ENCODE data around the gene TFEC. TPM values are rescaled to one million over a fixed set of nuclear protein-coding genes. Genes with fewer than 3 reads are reported as not detected.

TFEC gene
- total RNA-seq, 1 donor from 2014 or later: 4.7 TPM

DNA sequence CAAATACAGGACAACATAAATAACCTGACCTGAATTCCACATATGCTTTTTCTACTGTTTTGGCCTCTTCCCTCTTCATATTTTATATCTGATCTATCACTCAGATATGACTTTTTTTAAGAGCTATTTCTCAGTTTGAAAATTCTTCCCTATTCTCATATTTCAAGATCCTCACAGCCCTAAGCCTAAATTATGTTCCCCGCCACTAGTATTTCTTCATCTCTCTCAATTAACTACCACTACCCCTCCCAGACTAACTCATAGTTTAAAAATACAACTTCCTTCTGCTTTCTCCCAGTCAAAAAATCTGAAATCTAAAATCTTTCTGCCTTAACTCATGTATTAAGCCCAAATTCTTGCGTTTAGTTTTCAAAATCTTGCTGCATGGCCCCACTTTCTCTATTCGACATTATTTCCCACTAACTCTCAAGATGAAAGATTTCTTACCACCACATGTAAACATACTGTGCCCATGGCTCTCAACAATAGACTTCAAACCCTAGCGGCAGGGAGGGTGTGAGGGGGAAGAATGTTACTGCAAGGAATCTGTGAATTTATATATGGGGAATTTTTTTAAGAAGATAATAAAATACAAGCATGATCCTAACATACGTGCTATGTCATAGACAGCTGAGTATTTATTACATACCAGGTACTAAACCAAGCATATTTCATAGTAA is 64.6 kb downstream of the TFEC start:
- Histone ChIP-seq H3K4me1 (no peaks in the 10 kb centered on the region), H3K27me3 (no peaks in the 10 kb centered on the region), H3K4me3 (no peak overlapping the region), H3K36me3 (no peaks in the 10 kb centered on the region), H3K9me3 (no peaks in the 10 kb centered on the region), H3K27ac (no peak overlapping the region)
- no peak for DNase-seq (ENCODE audit: extremely low spot score in 2 of 2)
- no peak for TF ChIP-seq POLR2A (IDR thresholded peaks at IDR 0.05)
- intact Hi-C loops (cut with DNase I): no loop called here

DNA sequence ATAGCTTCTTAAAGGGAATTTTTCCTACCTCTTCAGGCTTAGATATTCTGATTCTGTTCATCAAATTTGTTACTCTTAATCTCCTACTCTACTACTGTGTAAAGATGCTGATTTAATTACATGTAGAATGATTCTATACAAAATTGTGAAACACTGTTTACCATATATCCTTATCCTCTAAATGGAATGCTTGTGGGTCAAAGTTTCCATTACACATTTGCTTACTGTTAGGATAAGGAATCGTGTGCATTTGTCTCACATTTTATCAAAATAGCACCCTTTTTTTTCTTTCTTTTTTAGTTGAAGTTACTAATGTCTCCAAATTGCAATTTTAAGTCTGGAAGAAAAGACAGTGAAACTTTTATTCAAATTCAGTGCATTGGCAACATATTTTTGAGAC is 65.3 kb downstream of the TFEC start:
- H3K4me1 ChIP-seq: no peaks in the 10 kb centered on the region
- no peaks in the 10 kb centered on the region for H3K36me3 ChIP-seq
- TF ChIP-seq, protein P1, sequence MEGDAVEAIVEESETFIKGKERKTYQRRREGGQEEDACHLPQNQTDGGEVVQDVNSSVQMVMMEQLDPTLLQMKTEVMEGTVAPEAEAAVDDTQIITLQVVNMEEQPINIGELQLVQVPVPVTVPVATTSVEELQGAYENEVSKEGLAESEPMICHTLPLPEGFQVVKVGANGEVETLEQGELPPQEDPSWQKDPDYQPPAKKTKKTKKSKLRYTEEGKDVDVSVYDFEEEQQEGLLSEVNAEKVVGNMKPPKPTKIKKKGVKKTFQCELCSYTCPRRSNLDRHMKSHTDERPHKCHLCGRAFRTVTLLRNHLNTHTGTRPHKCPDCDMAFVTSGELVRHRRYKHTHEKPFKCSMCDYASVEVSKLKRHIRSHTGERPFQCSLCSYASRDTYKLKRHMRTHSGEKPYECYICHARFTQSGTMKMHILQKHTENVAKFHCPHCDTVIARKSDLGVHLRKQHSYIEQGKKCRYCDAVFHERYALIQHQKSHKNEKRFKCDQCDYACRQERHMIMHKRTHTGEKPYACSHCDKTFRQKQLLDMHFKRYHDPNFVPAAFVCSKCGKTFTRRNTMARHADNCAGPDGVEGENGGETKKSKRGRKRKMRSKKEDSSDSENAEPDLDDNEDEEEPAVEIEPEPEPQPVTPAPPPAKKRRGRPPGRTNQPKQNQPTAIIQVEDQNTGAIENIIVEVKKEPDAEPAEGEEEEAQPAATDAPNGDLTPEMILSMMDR (IDR thresholded peaks at IDR 0.05): no peak
- TF ChIP-seq POLR2A (IDR thresholded peaks at IDR 0.05) (no peak), POLR2AphosphoS5 (IDR thresholded peaks at IDR 0.05; ENCODE audit: insufficient read depth in 1 of 2, low read depth in 1 of 2) (no peak)
- no peaks in the 10 kb centered on the region for H3K27me3 ChIP-seq
- no peak overlapping the region for H3K4me3 ChIP-seq
- H3K27ac ChIP-seq: no peak overlapping the region
- intact Hi-C loops (cut with DNase I): no loop called here
- DNase-seq (ENCODE audit: extremely low spot score in 2 of 2): no peak
- no peaks in the 10 kb centered on the region for H3K9me3 ChIP-seq

DNA sequence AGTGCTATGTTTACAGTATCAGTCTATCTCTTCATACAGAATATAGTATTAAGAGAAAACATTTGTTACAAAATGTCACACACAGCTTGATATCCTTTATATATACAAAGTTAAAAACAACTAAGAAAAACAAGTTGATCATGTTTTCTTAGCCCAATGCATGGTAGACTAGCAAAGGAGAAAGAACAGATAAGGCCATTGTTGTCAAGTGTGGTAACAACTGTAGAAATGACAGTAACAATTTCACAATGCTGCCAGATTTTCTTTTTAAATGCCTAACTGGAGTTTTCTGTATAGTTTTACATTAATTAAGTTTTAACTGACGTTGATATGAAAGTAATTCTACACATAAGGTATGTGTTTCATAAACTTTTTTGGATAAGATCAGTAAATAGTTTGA is 65.8 kb downstream of the TFEC start:
- H3K4me1 ChIP-seq: no peaks in the 10 kb centered on the region
- no peaks in the 10 kb centered on the region for H3K36me3 ChIP-seq
- no peaks in the 10 kb centered on the region for H3K9me3 ChIP-seq
- H3K4me3 ChIP-seq: no peak overlapping the region
- no peaks in the 10 kb centered on the region for H3K27me3 ChIP-seq
- H3K27ac ChIP-seq: no peak overlapping the region
- no peak for DNase-seq (ENCODE audit: extremely low spot score in 2 of 2)
- TF ChIP-seq POLR2AphosphoS5 (IDR thresholded peaks at IDR 0.05; ENCODE audit: insufficient read depth in 1 of 2, low read depth in 1 of 2) (no peak), POLR2A (IDR thresholded peaks at IDR 0.05) (no peak)
- TF ChIP-seq, protein P1 (IDR thresholded peaks at IDR 0.05): no peak
- intact Hi-C loops (cut with DNase I): no loop called here

DNA sequence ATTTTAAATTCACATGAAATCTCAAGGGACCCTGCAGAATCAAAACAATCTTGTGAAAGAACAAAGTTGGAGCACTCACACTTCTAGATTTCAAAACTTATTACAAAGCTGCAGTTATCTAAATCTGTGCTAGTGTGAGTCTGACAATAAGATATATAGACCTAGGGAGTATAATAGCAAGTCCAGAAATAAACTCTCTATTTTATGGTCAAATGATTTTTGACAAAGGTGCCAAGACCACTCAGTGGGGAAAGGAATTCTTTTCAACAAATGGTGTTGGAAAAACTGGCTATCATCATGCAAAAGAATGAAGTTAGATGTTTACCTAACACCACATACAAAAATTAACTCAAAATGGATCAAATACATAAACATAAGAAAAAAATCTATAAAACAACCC is 68.2 kb downstream of the TFEC start:
- no peaks in the 10 kb centered on the region for H3K36me3 ChIP-seq
- no peaks in the 10 kb centered on the region for H3K9me3 ChIP-seq
- no peaks in the 10 kb centered on the region for H3K4me1 ChIP-seq
- no peak overlapping the region for H3K4me3 ChIP-seq
- no peak overlapping the region for H3K27ac ChIP-seq
- DNase-seq (ENCODE audit: extremely low spot score in 2 of 2): no peak
- intact Hi-C loops (cut with DNase I): no loop called here
- no peaks in the 10 kb centered on the region for H3K27me3 ChIP-seq
- TF ChIP-seq POLR2A (IDR thresholded peaks at IDR 0.05) (no peak), POLR2AphosphoS5 (IDR thresholded peaks at IDR 0.05; ENCODE audit: insufficient read depth in 1 of 2, low read depth in 1 of 2) (no peak)
- TF ChIP-seq, protein P1 (IDR thresholded peaks at IDR 0.05): no peak

DNA sequence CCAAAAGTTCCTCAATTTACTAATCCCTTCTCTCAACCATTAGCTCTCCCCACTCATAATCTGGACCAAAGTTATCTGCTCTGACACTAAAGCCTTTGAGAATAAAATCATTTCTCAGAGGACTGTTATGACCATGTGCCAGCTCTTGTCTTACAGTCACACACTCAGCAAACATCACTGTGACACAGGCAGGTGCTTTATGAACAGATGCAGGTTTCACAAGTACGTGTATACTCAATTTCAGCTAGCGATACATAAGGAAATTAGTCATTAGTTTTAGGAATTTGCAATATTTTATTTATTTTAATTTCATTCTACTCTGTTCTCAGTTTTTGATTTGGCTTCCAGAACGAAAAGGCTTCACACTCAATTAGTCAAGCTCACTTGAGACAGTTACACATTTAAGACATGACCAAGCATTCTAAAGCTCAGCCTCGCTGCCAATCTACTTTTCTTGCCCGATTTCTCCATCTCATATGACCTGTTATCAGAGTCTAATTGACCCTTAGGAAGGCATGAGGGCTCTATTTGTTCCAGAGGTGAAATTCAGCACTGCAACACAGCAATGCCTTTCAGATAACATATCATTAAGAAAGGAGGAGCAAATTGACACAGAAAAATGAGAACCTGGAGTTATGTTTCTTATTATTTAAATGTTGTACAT is 76.8 kb downstream of the TFEC start:
- TF ChIP-seq POLR2A (IDR thresholded peaks at IDR 0.05) (no peak), POLR2AphosphoS5 (IDR thresholded peaks at IDR 0.05; ENCODE audit: insufficient read depth in 1 of 2, low read depth in 1 of 2) (no peak)
- TF ChIP-seq, protein P1 (IDR thresholded peaks at IDR 0.05): no peak
- Histone ChIP-seq H3K9me3 (no peaks in the 10 kb centered on the region), H3K4me3 (no peak overlapping the region), H3K27ac (no peak overlapping the region), H3K27me3 (no peaks in the 10 kb centered on the region), H3K4me1 (no peaks in the 10 kb centered on the region), H3K36me3 (no peaks in the 10 kb centered on the region)
- DNase-seq (ENCODE audit: extremely low spot score in 2 of 2): no peak
- intact Hi-C loops (cut with DNase I): no loop called here

All from vagina (tissue), 2 donors.